OCI-LY7 (cell line): ENCODE data around the gene ARHGEF17.

Experiments used
- CTCF ChIP-seq: fragments of 200-600 bp; sonication (generic); conservative IDR thresholded peaks from 2 replicates; pipeline ENCODE4 v1.5.1; 2014; ENCODE audit warnings: mild to moderate bottlenecking, antibody characterized with exemption, low read length, moderate library complexity, mixed read lengths
- EZH2phosphoT487 ChIP-seq: fragments of 200-600 bp; sonication (generic); IDR thresholded peaks from 2 replicates; pipeline ENCODE4 v1.6.1; 2018; ENCODE audit warnings: low read depth, borderline replicate concordance, mild to moderate bottlenecking, mixed run types, antibody characterized with exemption, low read length, moderate library complexity, mixed read lengths

- TF ChIP-seq CTCF (no peak), EZH2phosphoT487 (no peak)
Measured at GRCh38 chr11:73366265-73366610, 58.2 kb downstream of the ARHGEF17 start.
